MCF 10A (cell line): Measurements from ENCODE around the gene LDHD. TPM values are rescaled to one million over a fixed set of nuclear protein-coding genes. Genes with fewer than 3 reads are reported as not detected.

Source experiments
- BruUV-seq: library from RNA; stranded (reverse); fragments of 400-500 nt; replicated peaks from 2 replicates; lab custom pipeline; 2021; lab: Mats Ljungman, UMichigan
- CTCF ChIA-PET: fragments of 300-600 bp; sonication (Branson Sonifier 250); formaldehyde crosslinking; extraction: SDS; loops from one replicate; lab custom pipeline; 2021; ENCODE audit warnings: antibody characterized with exemption, inconsistent platforms; lab: Yijun Ruan, JAX
- POLR2A ChIA-PET: fragments of 300-600, 350-650 bp; sonication (Branson Sonifier 250); formaldehyde crosslinking; extraction: SDS; loops from one replicate; lab custom pipeline; 2020; ENCODE audit warnings: antibody characterized with exemption, inconsistent platforms; lab: Yijun Ruan, JAX
- DNase-seq: peaks from one replicate; pipeline ENCODE4 v3.0.0-alpha.2; 2018; ENCODE audit not compliant: unreplicated experiment
- H3K27ac Mint-ChIP-seq: one replicate; pipeline ENCODE4 v1.8.0; 2022; ENCODE audit warnings: mild to moderate bottlenecking, low read depth, mixed read lengths; ENCODE audit not compliant: unreplicated experiment
- H3K27me3 Mint-ChIP-seq: one replicate; pipeline ENCODE4 v1.8.0; 2022; ENCODE audit warnings: mixed read lengths; ENCODE audit not compliant: insufficient read depth, unreplicated experiment
- H3K36me3 Mint-ChIP-seq: one replicate; pipeline ENCODE4 v1.8.0; 2022; ENCODE audit warnings: mild to moderate bottlenecking, moderate library complexity, mixed read lengths; ENCODE audit not compliant: insufficient read depth, unreplicated experiment
- H3K4me1 Mint-ChIP-seq: one replicate; pipeline ENCODE4 v1.8.0; 2022; ENCODE audit warnings: mixed read lengths; ENCODE audit not compliant: insufficient read depth, unreplicated experiment
- H3K4me3 Mint-ChIP-seq: one replicate; pipeline ENCODE4 v1.8.0; 2022; ENCODE audit warnings: mild to moderate bottlenecking, moderate library complexity, mixed read lengths; ENCODE audit not compliant: unreplicated experiment
- H3K9me3 Mint-ChIP-seq: one replicate; pipeline ENCODE4 v1.8.0; 2022; ENCODE audit warnings: mixed read lengths; ENCODE audit not compliant: unreplicated experiment
- CTCF ChIP-seq: fragments of 200-600 bp; IDR thresholded peaks from one replicate; pipeline ENCODE4 v1.8.0; 2022; ENCODE audit warnings: antibody characterized with exemption, mild to moderate bottlenecking; ENCODE audit not compliant: unreplicated experiment
- intact Hi-C: fragments of 100-400 bp; cut with micrococcal nuclease; formaldehyde crosslinking; loops from 2 replicates; pipeline ENCODE4 v1.14.1; 2022
- total RNA-seq: library from RNA; stranded (reverse); gene quantifications from 2 replicates; pipeline ENCODE4 v1.2.3, GENCODE V29; 2022

The LDHD gene
- total RNA-seq, 1 experiment from 2014 or later: 0.30 TPM

GRCh38 chr16:75086688-75087374, 29.7 kb downstream of the LDHD start:
- CTCF ChIA-PET: interaction anchor here (0.6 to 1.4 kb wide), 2 partner anchors 24 to 36 kb away, joined by 3 to 5 read pairs; no protein-coding TSS in a partner anchor
- Mint-ChIP-seq H3K36me3 (no peaks in the 10 kb centered on the region), H3K4me1 (peaks cover 6% of the 10 kb centered on the region), H3K27ac (peak overlapping the region; percentile 51), H3K4me3 (no peak overlapping the region), H3K9me3 (no peaks in the 10 kb centered on the region), H3K27me3 (no peaks in the 10 kb centered on the region)
- intact Hi-C loops: no loop called here
- DNase-seq: no peak
- BruUV-seq: no TSS peak
- no peak for TF ChIP-seq CTCF
- POLR2A ChIA-PET: interaction anchor here (1.1 kb wide), 1 partner anchor 22 kb away, joined by 4 read pairs; no protein-coding TSS in a partner anchor

GRCh38 chr16:75086281-75086680, 30.3 kb downstream of the LDHD start:
- Mint-ChIP-seq H3K36me3 (no peaks in the 10 kb centered on the region), H3K27me3 (no peaks in the 10 kb centered on the region), H3K4me3 (no peak overlapping the region), H3K27ac (peak overlapping the region; percentile 51), H3K9me3 (no peaks in the 10 kb centered on the region), H3K4me1 (peaks cover 6% of the 10 kb centered on the region)
- no peak for TF ChIP-seq CTCF
- BruUV-seq: no TSS peak
- POLR2A ChIA-PET: interaction anchor here (1.1 kb wide), 1 partner anchor 23 kb away, joined by 4 read pairs; no protein-coding TSS in a partner anchor
- peak; percentile 4 for DNase-seq
- intact Hi-C loops: no loop called here
- CTCF ChIA-PET: interaction anchor here (0.6 to 1.4 kb wide), 6 partner anchors 9 to 104 kb away, joined by 3 to 5 read pairs (median 3); no protein-coding TSS in a partner anchor

GRCh38 chr16:75085556-75085955, 31.0 kb downstream of the LDHD start:
- CTCF ChIA-PET: interaction anchor here (0.6 to 1.1 kb wide), 4 partner anchors 9 to 103 kb away, joined by 3 read pairs; no protein-coding TSS in a partner anchor
- POLR2A ChIA-PET: no interaction called here

More at GRCh38 chr16:75085556-75085955, 31.0 kb downstream of the LDHD start:
- no peak for TF ChIP-seq CTCF
- Mint-ChIP-seq H3K27ac (no peak overlapping the region), H3K27me3 (no peaks in the 10 kb centered on the region), H3K9me3 (no peaks in the 10 kb centered on the region), H3K36me3 (no peaks in the 10 kb centered on the region), H3K4me1 (peaks cover 6% of the 10 kb centered on the region), H3K4me3 (no peak overlapping the region)
- DNase-seq: no peak
- BruUV-seq: no TSS peak
- intact Hi-C loops: no loop called here
